ENCODE data around the gene TTL.

GRCh38 chr2:112539306-112539705, 57.4 kb downstream of the TTL start:
- TF ChIP-seq EP300 (IDR thresholded peaks at IDR 0.05; ENCODE audit: borderline replicate concordance in 1 of 2, low read depth in 1 of 2, low read length in 1 of 2) (no peak), EZH2phosphoT487 (IDR thresholded peaks at IDR 0.05; ENCODE audit: borderline replicate concordance, low read depth) (no peak), CTCF (IDR thresholded peaks at IDR 0.05) (no peak), JUND (IDR thresholded peaks at IDR 0.05) (no peak), RFX5 (IDR thresholded peaks at IDR 0.05; ENCODE audit: low read length) (no peak), FOXJ3 (CRISPR knock-in tag; IDR thresholded peaks at IDR 0.05) (no peak), POLR2AphosphoS5 (IDR thresholded peaks at IDR 0.05; ENCODE audit: low read depth, low read length) (no peak)
- TF ChIP-seq, protein P1, sequence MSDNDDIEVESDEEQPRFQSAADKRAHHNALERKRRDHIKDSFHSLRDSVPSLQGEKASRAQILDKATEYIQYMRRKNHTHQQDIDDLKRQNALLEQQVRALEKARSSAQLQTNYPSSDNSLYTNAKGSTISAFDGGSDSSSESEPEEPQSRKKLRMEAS (IDR thresholded peaks at IDR 0.05; ENCODE audit: low read depth) = no peak

Data from SK-N-SH (cell line).